ENCODE data around the gene SAP25. TPM values are rescaled to one million over a fixed set of nuclear protein-coding genes. Genes with fewer than 3 reads are reported as not detected.
"Not testable (repeated sequence)": the region's sequence is repeated elsewhere in the genome, so short reads cannot be mapped to it uniquely, and the experiment has no call there.

The SAP25 gene
- total RNA-seq, 1 donor from 2014 or later, result not detected

GRCh38 chr7:100543586-100543985 is 30.1 kb downstream of the SAP25 start:
- H3K4me1 Mint-ChIP-seq, result peaks cover 65% of the 10 kb centered on the region
- no peak overlapping the region for H3K4me2 ChIP-seq

DNA sequence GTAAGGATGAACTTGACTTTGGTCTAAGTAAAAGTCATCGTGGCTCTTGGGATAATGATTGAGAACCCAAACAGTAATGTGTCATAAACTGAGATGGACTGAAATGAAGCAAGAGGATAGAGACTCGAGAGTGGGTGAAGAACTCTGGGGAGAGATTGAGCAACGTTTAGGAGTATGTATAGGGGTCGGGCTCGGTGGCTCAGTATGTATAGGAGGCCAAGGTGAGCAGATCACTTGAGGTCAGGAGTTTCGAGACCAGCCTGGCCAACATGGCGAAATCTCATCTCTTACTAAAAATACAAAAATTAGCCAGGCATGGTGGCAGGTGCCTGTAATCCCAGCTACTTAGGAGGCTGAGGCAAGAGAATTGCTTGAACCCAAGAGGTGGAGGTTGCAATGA is 32.4 kb downstream of the SAP25 start:
- Mint-ChIP-seq H3K4me3 (peak overlapping the region; percentile 47), H3K4me1 (peaks cover 52% of the 10 kb centered on the region)

More at GRCh38 chr7:100543586-100543985, 30.1 kb downstream of the SAP25 start:
- Histone ChIP-seq H4K20me1 (ENCODE audit: low read depth) (peaks cover 24% of the 10 kb centered on the region), H3K9ac (no peak overlapping the region), H3K4me3 (no peak overlapping the region), H3F3A (ENCODE audit: low read depth) (peaks cover 8% of the 10 kb centered on the region), H3K27ac (no peak overlapping the region), H2AFZ (replicated peaks) (no peak overlapping the region), H3K27me3 (peaks cover 10% of the 10 kb centered on the region), H3K79me2 (ENCODE audit: low read depth) (peaks cover 13% of the 10 kb centered on the region), H3K9me3 (ENCODE audit: low read depth) (no peaks in the 10 kb centered on the region), H3K4me1 (peaks cover 26% of the 10 kb centered on the region), H3K36me3 (no peaks in the 10 kb centered on the region)
- TF ChIP-seq EZH2 (IDR thresholded peaks at IDR 0.05), result no peak
- Mint-ChIP-seq H3K9me3 (no peaks in the 10 kb centered on the region), H3K27ac (no peak overlapping the region), H3K36me3 (no peaks in the 10 kb centered on the region), H3K27me3 (ENCODE audit: insufficient read depth, low read depth) (peaks cover 3% of the 10 kb centered on the region), H3K4me3 (no peak overlapping the region)
- DNase-seq (ENCODE audit: low spot score), result no peak

GRCh38 chr7:100540073-100540723 is 33.5 kb downstream of the SAP25 start:
- Mint-ChIP-seq H3K4me3 (peak overlapping the region; percentile 95), H3K4me1 (peaks cover 40% of the 10 kb centered on the region), H3K27ac (no peak overlapping the region), H3K9me3 (no peaks in the 10 kb centered on the region), H3K36me3 (no peaks in the 10 kb centered on the region), H3K27me3 (ENCODE audit: insufficient read depth, low read depth) (peaks cover 3% of the 10 kb centered on the region)
- H3K9me3 ChIP-seq (ENCODE audit: low read depth), result no peaks in the 10 kb centered on the region
- no peak for DNase-seq (ENCODE audit: low spot score)
- H3K4me3 ChIP-seq, result peak overlapping the region; percentile 64
- H3K36me3 ChIP-seq, result no peaks in the 10 kb centered on the region
- peak overlapping the region; percentile 98 for H3K4me2 ChIP-seq
- peaks cover 15% of the 10 kb centered on the region for H4K20me1 ChIP-seq (ENCODE audit: low read depth)
- H3K79me2 ChIP-seq (ENCODE audit: low read depth), result peaks cover 13% of the 10 kb centered on the region
- TF ChIP-seq EZH2 (IDR thresholded peaks at IDR 0.05) (no peak), EZH2phosphoT487 (IDR thresholded peaks at IDR 0.05) (no peak)
- peaks cover 10% of the 10 kb centered on the region for H3K27me3 ChIP-seq
- no peak overlapping the region for H3K27ac ChIP-seq
- no peak overlapping the region for H2AFZ ChIP-seq (replicated peaks)
- H3K4me1 ChIP-seq, result peaks cover 5% of the 10 kb centered on the region
- H3K9ac ChIP-seq, result no peak overlapping the region
- peaks cover 8% of the 10 kb centered on the region for H3F3A ChIP-seq (ENCODE audit: low read depth)

More for the DNA sequence above, 32.4 kb downstream of the SAP25 start:
- H2AFZ ChIP-seq (replicated peaks); H3K9ac ChIP-seq; H3K36me3 ChIP-seq; H3K27ac Mint-ChIP-seq; H3K9me3 ChIP-seq (ENCODE audit: low read depth); H3F3A ChIP-seq (ENCODE audit: low read depth); DNase-seq (ENCODE audit: low spot score); H3K27me3 Mint-ChIP-seq (ENCODE audit: insufficient read depth, low read depth); H3K36me3 Mint-ChIP-seq; H3K9me3 Mint-ChIP-seq; H3K4me3 ChIP-seq; H3K27ac ChIP-seq; H3K4me2 ChIP-seq: not testable (repeated sequence)
- peaks cover 15% of the 10 kb centered on the region for H3K4me1 ChIP-seq
- H3K27me3 ChIP-seq, result peaks cover 10% of the 10 kb centered on the region
- peaks cover 18% of the 10 kb centered on the region for H4K20me1 ChIP-seq (ENCODE audit: low read depth)
- H3K79me2 ChIP-seq (ENCODE audit: low read depth), result peaks cover 13% of the 10 kb centered on the region

DNA sequence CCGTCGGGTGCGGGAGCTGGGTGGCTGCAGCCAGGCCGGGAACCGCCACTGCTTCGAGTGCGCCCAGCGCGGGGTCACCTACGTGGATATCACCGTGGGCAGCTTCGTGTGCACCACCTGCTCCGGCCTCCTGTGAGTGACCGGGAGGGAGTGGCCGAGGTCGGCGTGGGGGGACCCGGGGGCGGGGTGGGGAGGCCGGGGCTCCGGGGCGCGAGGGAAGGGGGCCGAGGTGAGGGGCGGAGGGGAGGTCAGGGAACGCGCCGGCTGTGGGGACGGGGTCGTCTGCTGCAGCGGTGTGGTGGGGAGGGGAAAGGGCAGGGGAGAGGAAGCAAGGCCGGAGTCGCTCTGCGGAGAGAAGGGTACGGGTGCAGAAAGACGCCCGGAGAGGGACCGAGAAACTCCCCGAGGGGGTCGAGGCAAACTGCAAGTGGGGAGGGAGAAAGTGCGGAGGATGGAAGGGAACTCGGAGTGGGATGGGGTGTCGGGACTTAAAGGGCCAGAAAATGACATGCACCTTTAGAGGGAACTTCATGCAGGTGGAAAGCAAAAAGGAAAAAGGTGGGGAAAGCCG is 34.2 kb downstream of the SAP25 start:
- Histone ChIP-seq H3K27me3 (peaks cover 10% of the 10 kb centered on the region), H3K4me3 (peak overlapping the region; percentile 64), H2AFZ (replicated peaks) (peak overlapping the region; percentile 69), H3K36me3 (no peaks in the 10 kb centered on the region), H3K9me3 (ENCODE audit: low read depth) (no peaks in the 10 kb centered on the region), H3F3A (ENCODE audit: low read depth) (peaks cover 8% of the 10 kb centered on the region), H3K79me2 (ENCODE audit: low read depth) (peaks cover 13% of the 10 kb centered on the region), H3K27ac (no peak overlapping the region), H4K20me1 (ENCODE audit: low read depth) (peaks cover 13% of the 10 kb centered on the region), H3K4me2 (peak overlapping the region; percentile 98), H3K9ac (no peak overlapping the region), H3K4me1 (peaks cover 5% of the 10 kb centered on the region)
- Mint-ChIP-seq H3K4me1 (peaks cover 34% of the 10 kb centered on the region), H3K27ac (no peak overlapping the region), H3K9me3 (no peaks in the 10 kb centered on the region), H3K27me3 (ENCODE audit: insufficient read depth, low read depth) (peaks cover 3% of the 10 kb centered on the region), H3K4me3 (peak overlapping the region; percentile 95), H3K36me3 (no peaks in the 10 kb centered on the region)
- DNase-seq (ENCODE audit: low spot score), result peak; percentile 51
- no peak for TF ChIP-seq CTCF (IDR thresholded peaks at IDR 0.05)
- TF ChIP-seq EZH2 (IDR thresholded peaks at IDR 0.05), result no peak
- TF ChIP-seq EZH2phosphoT487 (IDR thresholded peaks at IDR 0.05), result no peak

Measured in neural progenitor cell (in vitro differentiated cells).